PC-3 (cell line): ENCODE results near the gene ZNF292. TPM values are rescaled to one million over a fixed set of nuclear protein-coding genes. Genes with fewer than 3 reads are reported as not detected.
A peak's percentile ranks its signal among the peaks of the same experiment; 100 is the strongest.

Source experiments
- ATAC-seq: fragments of 200-7000 bp; cut with Tn5 transposase; 2 replicates; pipeline ENCODE4 v1.9.1; 2020; ENCODE audit warnings: mild to moderate bottlenecking, moderate library complexity
- Bru-seq: library from RNA; stranded (reverse); fragments of 400-500 nt; gene quantifications from one replicate; lab custom pipeline; 2021; lab: Mats Ljungman, UMichigan
- BruChase-seq, 2 experiments: library from RNA; stranded (reverse); fragments of 400-500 nt; gene quantifications; one replicate each; lab custom pipeline; 2021; lab: Mats Ljungman, UMichigan
- BruUV-seq: library from RNA; stranded (reverse); fragments of 400-500 nt; replicated peaks from 2 replicates; lab custom pipeline; 2021; lab: Mats Ljungman, UMichigan
- CTCF ChIA-PET: fragments of 300-600 bp; sonication (Branson Sonifier 250); formaldehyde crosslinking; loops from one replicate; lab custom pipeline; 2022; ENCODE audit warnings: antibody characterized with exemption; lab: Charles Lee
- POLR2A ChIA-PET: fragments of 300-600 bp; sonication (Branson Sonifier 250); formaldehyde crosslinking; loops from one replicate; lab custom pipeline; 2022; ENCODE audit warnings: antibody characterized with exemption; ENCODE audit not compliant: unreplicated experiment; lab: Charles Lee
- DNase-seq: peaks from one replicate; pipeline ENCODE4 v3.0.0-alpha.2; 2015
- H2AFZ ChIP-seq: fragments of 300-600 bp; sonication (generic); 2 replicates; pipeline ENCODE4 v1.6.0; 2016; ENCODE audit warnings: antibody characterized with exemption, low read length
- H3F3A ChIP-seq: fragments of 300-600 bp; sonication (generic); one replicate; pipeline ENCODE4 v1.6.0; 2017; ENCODE audit warnings: antibody characterized with exemption, low read length, control low read depth, mild to moderate bottlenecking; ENCODE audit not compliant: unreplicated experiment
- H3K27ac ChIP-seq: fragments of 300-600 bp; sonication (generic); 2 replicates; pipeline ENCODE4 v1.5.1; 2016; ENCODE audit warnings: mild to moderate bottlenecking, low read length
- H3K27me3 ChIP-seq: fragments of 300-600 bp; sonication (generic); 2 replicates; pipeline ENCODE4 v1.6.1; 2016; ENCODE audit warnings: low read length, mixed read lengths
- H3K36me3 ChIP-seq: fragments of 300-600 bp; sonication (generic); 2 replicates; pipeline ENCODE4 v1.6.1; 2016; ENCODE audit warnings: low read depth, mixed run types, low read length, mixed read lengths
- H3K4me1 ChIP-seq: fragments of 300-600 bp; sonication (generic); 2 replicates; pipeline ENCODE4 v1.5.1; 2016; ENCODE audit warnings: low read length; ENCODE audit not compliant: insufficient read depth
- H3K4me2 ChIP-seq: fragments of 300-600 bp; sonication (generic); 2 replicates; pipeline ENCODE4 v1.6.0; 2016; ENCODE audit warnings: low read length
- H3K4me3 ChIP-seq: fragments of 300-600 bp; sonication (generic); 2 replicates; pipeline ENCODE4 v1.5.1; 2016; ENCODE audit warnings: mild to moderate bottlenecking, low read length, mixed read lengths
- H3K79me2 ChIP-seq: fragments of 300-600 bp; sonication (generic); 2 replicates; pipeline ENCODE4 v1.6.1; 2017; ENCODE audit warnings: low read length, mixed read lengths
- H3K9ac ChIP-seq: fragments of 300-600 bp; sonication (generic); 2 replicates; pipeline ENCODE4 v1.6.0; 2016; ENCODE audit warnings: mild to moderate bottlenecking, low read length
- H3K9me2 ChIP-seq: fragments of 300-600 bp; sonication (generic); replicated peaks from 2 replicates; pipeline ENCODE4 v1.6.1; 2016; ENCODE audit warnings: mixed run types, low read length, mixed read lengths
- H3K9me3 ChIP-seq: fragments of 300-600 bp; sonication (generic); 2 replicates; pipeline ENCODE4 v1.6.1; 2016; ENCODE audit warnings: low read length, mixed read lengths
- H4K20me1 ChIP-seq: fragments of 300-600 bp; sonication (generic); 2 replicates; pipeline ENCODE4 v1.6.1; 2016; ENCODE audit warnings: low read length, mixed read lengths
- CTCF ChIP-seq: fragments of 300-600 bp; sonication (generic); conservative IDR thresholded peaks from 2 replicates; pipeline ENCODE4 v1.5.1; 2017; ENCODE audit warnings: antibody characterized with exemption, low read depth, mild to moderate bottlenecking, low read length
- EZH2 ChIP-seq: fragments of 300-600 bp; sonication (generic); IDR thresholded peaks from one replicate; pipeline ENCODE4 v1.6.1; 2017; ENCODE audit warnings: antibody characterized with exemption, mild to moderate bottlenecking, low read length; ENCODE audit not compliant: unreplicated experiment
- EZH2phosphoT487 ChIP-seq: fragments of 300-600 bp; sonication (generic); IDR thresholded peaks from 2 replicates; pipeline ENCODE4 v1.6.1; 2018; ENCODE audit warnings: mild to moderate bottlenecking, antibody characterized with exemption, low read length, borderline replicate concordance
- intact Hi-C: fragments of 100-400 bp; cut with micrococcal nuclease; formaldehyde crosslinking; loops from 2 replicates; pipeline ENCODE4 v1.9.0; 2023
- long read RNA-seq: library from polyadenylated mRNA; unstranded; transcript quantifications from one replicate; pipeline ENCODE4 v2.0.0, GENCODE V29; 2021; ENCODE audit not compliant: unreplicated experiment
- total RNA-seq: library from RNA; depleted of rRNA; stranded (reverse); fragments of >200 nt; gene quantifications from 2 replicates; pipeline ENCODE4 v1.2.3, GENCODE V29; 2014; rRNA removed

ZNF292 gene
- 8.9 and 16.9 TPM in 2 replicates for total RNA-seq
- Bru-seq, nascent RNA, result percentile 89 among the genes with signal in this experiment
- percentile 77 among the genes with signal in this experiment for BruChase-seq, experiment 1, labeled RNA remaining after a 6-hour chase
- percentile 88 among the genes with signal in this experiment for BruChase-seq, experiment 2, labeled RNA remaining after a 2-hour chase
- long read RNA-seq, full-length matches to known transcripts, result 8 of 29 reads
- long read RNA-seq, partial matches to known transcripts, result 0 of 29 reads
- long read RNA-seq, other reads (novel, unspliced or antisense), result 21 of 29 reads

- Histone ChIP-seq H3K79me2 (peaks cover 66% of the 10 kb centered on the region), H2AFZ (peak within 1 kb of the TSS; percentile 97), H3K9me3 (no peaks in the 10 kb centered on the region), H3K27ac (peak within 1 kb of the TSS; percentile 74), H3K4me1 (peaks cover 14% of the 10 kb centered on the region), H4K20me1 (peaks cover 30% of the 10 kb centered on the region), H3K9me2 (no peaks in the 10 kb centered on the region), H3K36me3 (peaks cover 2% of the 10 kb centered on the region; the same call in 1 of the 2 replicates), H3K27me3 (no peaks in the 10 kb centered on the region), H3F3A (no peaks in the 10 kb centered on the region), H3K9ac (peak within 1 kb of the TSS; percentile 76), H3K4me2 (peak within 1 kb of the TSS; percentile 87), H3K4me3 (peak within 1 kb of the TSS; percentile 90)
- intact Hi-C loops, result no loop called here
- ChIA-PET POLR2A (no interaction called here), CTCF (no interaction called here)
- ATAC-seq, result peak; percentile 79
- BruUV-seq, result no TSS peak
- TF ChIP-seq EZH2, result no peak
- TF ChIP-seq EZH2phosphoT487, result peak; percentile 39; the same call in 1 of the 2 replicates
- DNase-seq, result peak; percentile 93
These were observed at the start of gene ZNF292 for GRCh38 chr6:87154993-87155841. Gene ZNF292 (plus strand): TSS chr6:87155565. CDS start chr6:87155592, 27 bp downstream.

- Histone ChIP-seq H3K27me3 (no peaks in the 10 kb centered on the region; the same call in 1 of the 2 replicates), H3K79me2 (no peaks in the 10 kb centered on the region), H3F3A (no peaks in the 10 kb centered on the region), H3K9me2 (no peaks in the 10 kb centered on the region), H4K20me1 (no peaks in the 10 kb centered on the region), H3K9ac (no peak overlapping the region), H3K4me1 (no peaks in the 10 kb centered on the region), H2AFZ (no peak overlapping the region), H3K4me2 (no peak overlapping the region), H3K27ac (no peak overlapping the region), H3K4me3 (no peak overlapping the region), H3K36me3 (no peaks in the 10 kb centered on the region), H3K9me3 (no peaks in the 10 kb centered on the region)
- CTCF ChIA-PET, result no interaction called here
- ATAC-seq (no peak), DNase-seq (no peak)
- TF ChIP-seq EZH2 (no peak), EZH2phosphoT487 (no peak), CTCF (no peak)
- intact Hi-C loops, result no loop called here
- POLR2A ChIA-PET, result no interaction called here
- BruUV-seq, result no TSS peak
These were observed 49.5 kb upstream of the ZNF292 start for GRCh38 chr6:87105823-87106222.

- no peaks in the 10 kb centered on the region for H4K20me1 ChIP-seq
- BruUV-seq, result no TSS peak
- no peak overlapping the region for H3K4me2 ChIP-seq
- H3K36me3 ChIP-seq, result no peaks in the 10 kb centered on the region
- no peaks in the 10 kb centered on the region for H3K79me2 ChIP-seq
- no peak for TF ChIP-seq CTCF
- TF ChIP-seq EZH2phosphoT487, result no peak
- TF ChIP-seq EZH2, result no peak
- ATAC-seq, result no peak
- H2AFZ ChIP-seq, result no peak overlapping the region
- no peaks in the 10 kb centered on the region for H3K4me1 ChIP-seq
- ChIA-PET POLR2A (interaction anchor here (0.6 kb wide), 1 partner anchor 588 kb away, joined by 3 read pairs; no protein-coding TSS in a partner anchor), CTCF (no interaction called here)
- no peaks in the 10 kb centered on the region for H3K9me3 ChIP-seq
- no peaks in the 10 kb centered on the region for H3K9me2 ChIP-seq
- H3K9ac ChIP-seq, result no peak overlapping the region
- peaks cover 3% of the 10 kb centered on the region; the same call in 1 of the 2 replicates for H3K27me3 ChIP-seq
- no peak overlapping the region for H3K4me3 ChIP-seq
- no peaks in the 10 kb centered on the region for H3F3A ChIP-seq
- no peak overlapping the region for H3K27ac ChIP-seq
- no peak for DNase-seq
- intact Hi-C loops, result no loop called here
These were observed 44.7 kb upstream of the ZNF292 start for GRCh38 chr6:87110636-87111035.
